GM12878 (cell line): ENCODE results near the gene CFAP61. TPM values are rescaled to one million over a fixed set of nuclear protein-coding genes. Genes with fewer than 3 reads are reported as not detected.
"Not testable (repeated sequence)": the region's sequence is repeated elsewhere in the genome, so short reads cannot be mapped to it uniquely, and the experiment has no call there.

Experiments used
- ATAC-seq: fragments of 200-7000 bp; cut with Tn5 transposase; 3 replicates; pipeline ENCODE4 v1.9.1; 2020; ENCODE audit warnings: mild to moderate bottlenecking, moderate library complexity
- BruUV-seq: library from RNA; stranded (reverse); fragments of 400-500 nt; replicated peaks from 2 replicates; lab custom pipeline; 2021; lab: Mats Ljungman, UMichigan
- CTCF ChIA-PET: fragments of 300-600 bp; sonication (Branson Sonifier 250); formaldehyde crosslinking; extraction: SDS; loops from one replicate; lab custom pipeline; 2021; ENCODE audit warnings: inconsistent platforms; lab: Yijun Ruan, JAX
- POLR2A ChIA-PET: fragments of 350-600 bp; formaldehyde crosslinking; extraction: SDS; loops from one replicate; lab custom pipeline; 2021; ENCODE audit warnings: inconsistent platforms; lab: Charles Lee
- RAD21 ChIA-PET: fragments of 300-600 bp; sonication (Branson Sonifier 250); formaldehyde crosslinking; loops from one replicate; lab custom pipeline; 2023; ENCODE audit warnings: antibody characterized with exemption; ENCODE audit not compliant: unreplicated experiment; lab: Charles Lee
- SMC1A ChIA-PET: fragments of 300-600 bp; sonication (Branson Sonifier 250); formaldehyde crosslinking; loops from one replicate; lab custom pipeline; 2023; ENCODE audit not compliant: unreplicated experiment, uncharacterized antibody; lab: Charles Lee
- DNase-seq: peaks from one replicate; pipeline ENCODE4 v3.0.0-alpha.2; 2011; ENCODE audit warnings: low read depth, low spot score
- FAIRE-seq: peaks from 3 replicates; lab custom pipeline; 2011; peaks lifted over from hg19 to GRCh38; lab: Jason Lieb, UNC
- H2AFZ ChIP-seq: 2 replicates; pipeline ENCODE4 v1.6.0; 2011; ENCODE audit warnings: low read depth, low read length, control low read depth; ENCODE audit not compliant: control insufficient read depth
- H3K27ac ChIP-seq: 2 replicates; pipeline ENCODE4 v1.5.1; 2011; ENCODE audit warnings: control low read depth; ENCODE audit not compliant: control insufficient read depth, insufficient read depth
- H3K27me3 ChIP-seq, 2 experiments: replicated peaks in 1 of 2; 2 replicates each; pipeline versions ENCODE4 v1.6.0 to v1.6.1; 2011; ENCODE audit warnings: low read length in 1 of 2; ENCODE audit not compliant: control insufficient read depth in 2 of 2, insufficient read depth in 2 of 2
- H3K36me3 ChIP-seq, 2 experiments: 2 replicates each; pipeline ENCODE4 v1.5.1; 2011; ENCODE audit warnings: low read length in 1 of 2; ENCODE audit not compliant: control insufficient read depth in 2 of 2, insufficient read depth in 2 of 2
- H3K4me1 ChIP-seq: 2 replicates; pipeline ENCODE4 v1.6.1; 2011; ENCODE audit warnings: mild to moderate bottlenecking, low read length, moderate library complexity, mixed read lengths; ENCODE audit not compliant: control insufficient read depth, insufficient read depth
- H3K4me2 ChIP-seq: 2 replicates; pipeline ENCODE4 v1.6.0; 2011; ENCODE audit warnings: control low read depth; ENCODE audit not compliant: control insufficient read depth, insufficient read depth
- H3K4me3 ChIP-seq: fragments of 200-600 bp; sonication (generic); 2 replicates; pipeline ENCODE4 v1.5.1; 2016
- H3K79me2 ChIP-seq: 2 replicates; pipeline ENCODE4 v1.6.0; 2011; ENCODE audit warnings: low read length; ENCODE audit not compliant: control insufficient read depth, insufficient read depth
- H3K9ac ChIP-seq: 2 replicates; pipeline ENCODE4 v1.8.0; 2011; ENCODE audit warnings: low read length, control low read depth, mixed read lengths; ENCODE audit not compliant: control insufficient read depth, insufficient read depth
- H3K9me3 ChIP-seq: replicated peaks from 3 replicates; pipeline ENCODE4 v1.5.1; 2011; ENCODE audit warnings: mild to moderate bottlenecking, low read length; ENCODE audit not compliant: control insufficient read depth, insufficient read depth
- H4K20me1 ChIP-seq: 2 replicates; pipeline ENCODE4 v1.6.0; 2011; ENCODE audit not compliant: control insufficient read depth, insufficient read depth
- CREM ChIP-seq: IDR thresholded peaks from 2 replicates; pipeline ENCODE4 v1.6.1; 2014; ENCODE audit warnings: antibody characterized with exemption, low read depth
- ZZZ3 ChIP-seq: IDR thresholded peaks from 2 replicates; pipeline ENCODE4 v1.6.1; 2011; ENCODE audit warnings: low read depth; ENCODE audit not compliant: control insufficient read depth, insufficient read length
- WGBS: methylation state at CpG from one replicate; pipeline ENCODE4 v1.1.6; 2016; ENCODE audit warnings: low lambda C conversion rate; ENCODE audit not compliant: insufficient replicate concordance, insufficient coverage; ENCODE audit errors: missing lambda C conversion rate; 5-methylcytosine and 5-hydroxymethylcytosine counted together
- in situ Hi-C: fragments of 300-500 bp; cut with MboI; formaldehyde crosslinking; loops from 9 replicates; pipeline ENCODE4 v1.14.3; 2018; ENCODE audit warnings: mixed read lengths
- intact Hi-C: fragments of 100-400 bp; cut with micrococcal nuclease; formaldehyde crosslinking; loops from one replicate; pipeline ENCODE4 v1.14.2; 2022; ENCODE audit not compliant: unreplicated experiment
- polyA plus RNA-seq, 11 experiments: library from polyadenylated mRNA; depleted of rRNA in 4 of 11; unstranded in 6 of 11; stranded (reverse) in 5 of 11; fragments of >200 nt; fragmentation: Nextera tagmentation in 4 of 11; fragmentation: Illumina TruSeq in 1 of 11; extraction: Ambion mirVana in 4 of 11; extraction: Trizol in 1 of 11; gene quantifications; 1 replicate in 1 of 11; 2 replicates in 10 of 11; pipeline versions ENCODE4 v1.2.1 to v1.2.3, GENCODE V29; 2011 to 2016; ENCODE audit warnings: inconsistent platforms in 2 of 11, missing spikeins in 2 of 11, low read depth in 1 of 11
- total RNA-seq, 4 experiments: library from RNA; depleted of rRNA in 3 of 4; stranded (reverse); fragments of >200 nt in 3 of 4; fragmentation: Illumina TruSeq in 1 of 4; extraction: Trizol in 1 of 4; gene quantifications; 2 replicates each; pipeline versions ENCODE4 v1.2.1 to v1.2.3, GENCODE V29; 2013 to 2021

Gene CFAP61
- total and polyA plus RNA-seq, 10 of the 15 experiments (the other 5 are each of a cell fraction or from before 2014, with no cell fraction given) = 0.11 to 0.41 (median 0.24) TPM; not detected in 7

DNA sequence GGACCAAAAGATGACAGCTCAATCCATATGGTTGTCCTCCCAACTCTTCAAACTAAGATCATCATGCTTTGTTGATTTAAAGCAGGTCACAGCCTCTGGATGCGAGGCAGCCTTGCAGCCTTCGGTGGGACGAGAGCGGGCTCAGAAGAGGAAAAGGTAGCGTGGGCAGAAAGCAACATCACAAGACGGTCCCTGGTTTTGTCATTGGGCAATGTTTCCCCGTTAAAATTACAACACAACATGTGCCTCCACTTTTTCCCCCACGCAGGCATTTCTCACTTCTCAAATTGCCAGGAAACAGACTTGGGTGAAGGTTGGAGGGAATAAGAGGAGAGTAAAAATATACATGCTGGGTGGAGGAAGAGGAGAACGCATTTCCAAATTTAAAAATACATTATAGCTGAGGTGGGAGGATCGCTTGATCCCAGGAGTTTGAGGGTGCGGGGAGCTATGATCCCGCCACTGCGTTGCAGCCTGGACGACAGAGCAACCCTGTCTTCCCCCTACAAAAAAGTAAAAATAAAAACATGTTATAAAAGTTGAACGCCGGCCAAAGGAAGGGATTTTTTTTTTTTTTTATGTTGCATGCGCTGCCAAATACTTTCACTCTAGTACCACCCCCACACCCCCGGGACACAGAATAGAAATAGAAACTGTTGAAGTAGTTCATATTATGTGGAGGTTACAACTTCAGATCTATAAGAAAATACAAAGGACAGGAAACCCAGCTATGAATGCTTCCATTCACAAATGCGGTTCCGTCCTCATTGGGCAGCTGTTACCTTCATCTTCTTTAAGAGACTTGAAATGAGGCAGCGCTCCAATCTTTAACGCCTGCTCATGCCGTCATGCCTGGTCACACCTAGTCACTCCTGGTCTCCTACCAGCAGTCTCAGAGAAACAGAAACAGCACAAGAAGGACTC is 49.0 kb upstream of the CFAP61 start (continued):
- peak; percentile 31; the same call in 1 of the 2 replicates for TF ChIP-seq CREM
- no peak for TF ChIP-seq ZZZ3
- TF ChIP-seq, all 136 proteins: peak for 6

DNA sequence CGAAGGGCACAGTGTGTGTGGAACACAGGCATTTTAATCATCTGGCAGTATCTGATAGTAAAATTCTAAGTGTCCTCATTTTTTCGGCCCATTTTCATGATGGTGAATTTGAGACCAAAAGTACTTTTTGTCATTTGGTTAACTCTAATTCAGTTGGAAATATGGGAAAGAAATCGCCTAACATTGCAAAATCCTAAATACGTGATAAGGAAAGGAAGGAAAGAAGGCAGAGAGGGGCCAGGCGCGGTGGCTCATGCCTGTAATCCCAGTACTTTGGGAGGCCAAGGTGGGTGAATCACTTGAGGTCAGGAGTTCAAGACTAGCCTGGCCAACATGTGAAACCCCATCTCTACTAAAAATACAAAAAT is 48.4 kb upstream of the CFAP61 start:
- DNase-seq, H3K27ac ChIP-seq, BruUV-seq, H3K4me3 ChIP-seq, H3K4me1 ChIP-seq, ATAC-seq, H3K9ac ChIP-seq, FAIRE-seq, H4K20me1 ChIP-seq, H3K27me3 ChIP-seq, H3K79me2 ChIP-seq, H2AFZ ChIP-seq, H3K9me3 ChIP-seq, H3K36me3 ChIP-seq: not testable (repeated sequence)
- intact Hi-C loops = loop anchor here (2.0 kb wide), 1 partner anchor 219 kb away; no protein-coding TSS in a partner anchor
- RAD21 ChIA-PET = interaction anchor here (1.0 to 2.5 kb wide), 3 partner anchors 12 to 101 kb away, joined by 3 to 7 read pairs (median 5); partner anchors contain the start of genes CFAP61 and CRNKL1
- POLR2A ChIA-PET = interaction anchor here (0.7 kb wide), 1 partner anchor 13 kb away, joined by 3 read pairs; the partner anchor contains the start of gene NAA20
- peak overlapping the region; percentile 15; the same call in 1 of the 2 replicates for H3K4me2 ChIP-seq
- SMC1A ChIA-PET = interaction anchor here (0.6 to 1.4 kb wide), 7 partner anchors 9 to 342 kb away, joined by 3 to 7 read pairs (median 3); no protein-coding TSS in a partner anchor
- WGBS = 66% methylated on average over 6 of the region's 6 CpGs
- in situ Hi-C loops = loop anchor here (25.0 kb wide), 2 partner anchors 1417 to 1492 kb away; partner anchors contain the start of genes DTD1 and SEC23B
- CTCF ChIA-PET = interaction anchor here (0.6 to 4.3 kb wide), 4 partner anchors 9 to 444 kb away, joined by 3 to 17 read pairs (median 10); partner anchors contain the start of gene NAA20
